Rectal smooth muscle tissue (tissue), 1 donor: ENCODE results near the gene TIMM50.

Source experiments
- H3K27ac ChIP-seq: one replicate; pipeline ENCODE4 v1.7.0; 2013; ENCODE audit warnings: low read depth, low read length, inconsistent platforms
- H3K27me3 ChIP-seq: one replicate; pipeline ENCODE4 v1.7.0; 2013; ENCODE audit warnings: low read length; ENCODE audit not compliant: control insufficient read depth, insufficient read depth
- H3K36me3 ChIP-seq: one replicate; pipeline ENCODE4 v1.7.0; 2013; ENCODE audit warnings: low read length; ENCODE audit not compliant: control insufficient read depth, insufficient read depth
- H3K4me1 ChIP-seq: one replicate; pipeline ENCODE4 v1.7.0; 2013; ENCODE audit warnings: low read length; ENCODE audit not compliant: control insufficient read depth, insufficient read depth
- H3K4me3 ChIP-seq: one replicate; pipeline ENCODE4 v1.7.0; 2013; ENCODE audit warnings: low read length
- H3K9ac ChIP-seq: one replicate; pipeline ENCODE4 v1.7.0; 2013; ENCODE audit warnings: low read length

TIMM50 gene

DNA sequence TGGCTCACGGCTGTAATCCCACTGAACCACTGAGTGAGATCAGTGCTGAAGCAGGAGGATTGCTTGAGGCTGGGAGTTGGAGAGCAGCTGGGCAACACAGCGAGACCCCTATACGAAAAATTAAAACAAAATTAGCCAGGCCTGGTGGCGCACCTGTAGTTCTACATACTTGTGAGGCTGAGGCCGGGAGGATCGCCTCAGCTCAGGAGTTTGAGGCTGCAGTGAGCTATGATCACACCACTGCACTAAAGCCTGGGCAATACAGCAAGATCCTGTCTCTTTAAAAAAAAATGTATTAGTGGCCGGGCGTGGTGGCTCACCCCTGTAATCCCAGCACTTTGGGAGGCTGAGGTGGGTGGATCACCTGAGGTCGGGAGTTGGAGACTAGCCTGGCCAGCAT is 28.0 kb downstream of the TIMM50 start:
- Histone ChIP-seq H3K27ac (no peak overlapping the region), H3K27me3 (peaks cover 32% of the 10 kb centered on the region), H3K36me3 (no peaks in the 10 kb centered on the region), H3K4me3 (no peak overlapping the region), H3K4me1 (no peaks in the 10 kb centered on the region), H3K9ac (no peak overlapping the region)

DNA sequence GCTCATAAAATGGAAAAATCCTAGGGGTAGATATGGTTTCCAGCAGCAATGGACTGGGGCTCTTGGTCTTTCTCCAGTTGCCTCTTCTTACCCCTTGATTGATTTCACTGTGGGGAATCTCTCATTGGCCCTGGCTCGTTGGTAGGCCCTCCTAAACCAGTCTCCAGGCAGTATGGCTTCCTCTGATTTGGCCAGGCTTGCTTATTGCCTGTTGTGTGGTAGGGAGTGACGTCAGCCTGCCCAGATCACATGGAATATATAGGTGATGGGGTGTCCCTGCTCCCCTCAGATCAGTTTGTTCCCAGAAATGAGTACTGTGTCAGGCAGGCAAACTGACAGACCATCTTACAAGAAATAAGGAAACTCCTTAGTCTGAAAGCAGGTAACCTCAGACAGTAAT is 28.6 kb downstream of the TIMM50 start:
- Histone ChIP-seq H3K36me3 (no peaks in the 10 kb centered on the region), H3K27me3 (peaks cover 29% of the 10 kb centered on the region), H3K4me3 (no peak overlapping the region), H3K4me1 (no peaks in the 10 kb centered on the region), H3K27ac (no peak overlapping the region), H3K9ac (no peak overlapping the region)

DNA sequence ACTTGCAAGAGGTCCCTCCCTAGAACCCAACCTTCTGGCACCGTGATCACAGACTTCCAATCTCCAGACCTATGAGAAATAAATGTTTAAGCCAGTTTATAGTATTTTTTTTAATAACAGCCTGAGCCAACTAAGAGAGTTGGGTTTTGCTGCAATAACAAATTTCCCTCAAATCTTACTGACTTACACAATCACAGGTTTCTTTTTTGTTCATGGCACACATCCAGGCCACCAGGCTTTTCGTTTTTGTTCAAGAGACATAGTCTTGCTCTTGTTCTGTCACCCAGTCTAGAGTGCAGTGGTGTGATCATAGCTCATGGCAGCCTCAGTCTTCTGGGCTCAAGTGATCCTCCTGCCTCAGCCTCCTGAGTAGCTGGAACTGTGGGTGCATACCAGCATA is 32.4 kb downstream of the TIMM50 start:
- Histone ChIP-seq H3K36me3 (no peaks in the 10 kb centered on the region), H3K27me3 (peaks cover 36% of the 10 kb centered on the region), H3K27ac (no peak overlapping the region), H3K4me1 (peaks cover 4% of the 10 kb centered on the region), H3K9ac (no peak overlapping the region), H3K4me3 (no peak overlapping the region)

DNA sequence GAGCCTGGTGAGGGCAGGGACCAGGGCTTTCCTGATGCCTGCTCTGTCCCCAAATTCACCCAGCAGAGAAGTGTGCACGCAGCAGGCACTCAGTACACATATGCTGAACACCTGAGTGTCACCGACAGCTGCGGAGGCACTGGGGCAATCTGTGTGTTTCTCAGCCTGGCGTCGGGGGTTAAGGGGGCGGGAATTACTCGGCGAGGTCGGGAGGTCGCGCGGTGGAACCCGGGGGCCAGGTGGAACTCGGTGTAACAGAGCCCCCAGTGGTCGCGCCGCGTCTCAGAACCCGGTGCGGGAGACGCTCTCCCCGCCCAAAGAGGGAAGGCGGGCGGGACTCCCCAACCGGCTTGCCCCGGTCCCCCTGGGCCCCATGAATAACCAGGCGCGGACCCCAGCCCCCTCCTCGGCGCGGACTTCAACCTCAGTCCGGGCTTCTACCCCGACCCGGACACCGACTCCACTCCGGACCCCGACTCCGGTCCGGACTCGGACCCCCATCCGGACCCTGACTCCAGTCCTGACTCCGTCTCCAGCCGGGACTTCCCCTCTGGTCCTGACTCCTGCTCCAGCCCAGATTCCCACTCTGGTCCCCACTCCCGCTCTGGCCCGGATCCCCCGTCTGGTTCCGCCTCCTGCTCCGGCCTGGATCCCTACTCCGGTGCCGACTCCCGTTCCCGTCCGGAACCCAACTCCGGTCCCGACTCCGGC is 34.4 kb downstream of the TIMM50 start, which contains the start of gene SELENOV:
SELENOV (plus strand) TSS at position 300 of the 711 bp plus-strand sequence; CDS start at position 374, 74 bp downstream.
- Histone ChIP-seq H3K9ac (no peak within 1 kb of the TSS), H3K36me3 (no peaks in the 10 kb centered on the region), H3K27ac (no peak within 1 kb of the TSS), H3K4me1 (peaks cover 4% of the 10 kb centered on the region), H3K4me3 (peak within 1 kb of the TSS; percentile 44), H3K27me3 (peaks cover 28% of the 10 kb centered on the region)

- H3K9ac ChIP-seq, result no peak overlapping the region
- H3K4me1 ChIP-seq, result peaks cover 4% of the 10 kb centered on the region
- H3K27ac ChIP-seq, result no peak overlapping the region
- peak overlapping the region; percentile 44 for H3K4me3 ChIP-seq
- peaks cover 28% of the 10 kb centered on the region for H3K27me3 ChIP-seq
- H3K36me3 ChIP-seq, result no peaks in the 10 kb centered on the region
Measured at GRCh38 chr19:39515551-39516191, 35.0 kb downstream of the TIMM50 start.

DNA sequence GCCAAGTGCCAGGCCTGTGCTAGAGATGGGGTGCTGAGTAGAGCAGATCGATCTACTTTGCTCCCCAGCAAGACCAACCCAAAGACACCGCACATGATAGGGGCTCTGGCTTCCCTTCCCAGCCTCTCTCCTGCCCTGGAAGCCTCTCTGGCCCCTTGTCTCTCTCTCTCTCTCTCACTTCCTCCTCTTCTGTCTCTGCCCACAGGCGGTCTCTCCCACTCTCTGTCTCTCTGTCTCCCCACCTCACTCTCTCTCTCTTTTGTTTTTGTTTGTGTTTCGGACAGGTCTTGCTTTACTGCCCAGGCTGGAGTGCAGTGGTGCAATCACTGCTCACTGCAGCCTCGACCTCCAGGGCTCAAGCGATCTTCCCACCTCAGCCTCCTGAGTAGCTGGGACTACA is 35.6 kb downstream of the TIMM50 start:
- Histone ChIP-seq H3K4me1 (peaks cover 4% of the 10 kb centered on the region), H3K36me3 (no peaks in the 10 kb centered on the region), H3K27ac (no peak overlapping the region), H3K4me3 (no peak overlapping the region), H3K9ac (no peak overlapping the region), H3K27me3 (peaks cover 28% of the 10 kb centered on the region)

DNA sequence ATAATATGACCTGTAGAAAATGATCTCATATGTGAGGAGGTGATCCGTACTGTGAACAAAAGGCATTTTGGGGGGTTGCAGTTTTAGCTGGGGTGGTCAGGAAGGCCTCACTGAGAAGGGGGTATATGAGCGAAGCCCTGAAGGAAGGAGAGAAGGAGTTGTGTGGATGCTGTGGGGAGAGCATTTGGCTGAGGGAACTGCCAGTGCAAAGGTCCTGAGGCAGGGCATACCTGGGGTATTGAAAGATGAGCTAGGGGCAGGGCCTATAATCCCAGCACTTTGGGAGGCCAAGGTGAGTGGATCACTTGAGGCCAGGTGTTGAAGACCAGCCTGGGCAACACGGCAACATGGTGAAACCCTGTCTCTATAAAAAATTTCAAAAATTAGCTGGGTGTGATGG is 36.8 kb downstream of the TIMM50 start:
- Histone ChIP-seq H3K36me3 (no peaks in the 10 kb centered on the region), H3K9ac (no peak overlapping the region), H3K4me1 (peaks cover 4% of the 10 kb centered on the region), H3K27ac (no peak overlapping the region), H3K4me3 (no peak overlapping the region), H3K27me3 (peaks cover 28% of the 10 kb centered on the region)

- Histone ChIP-seq H3K4me1 (peaks cover 4% of the 10 kb centered on the region), H3K27me3 (peaks cover 26% of the 10 kb centered on the region)
Measured at GRCh38 chr19:39518458-39518857, 37.8 kb downstream of the TIMM50 start.

DNA sequence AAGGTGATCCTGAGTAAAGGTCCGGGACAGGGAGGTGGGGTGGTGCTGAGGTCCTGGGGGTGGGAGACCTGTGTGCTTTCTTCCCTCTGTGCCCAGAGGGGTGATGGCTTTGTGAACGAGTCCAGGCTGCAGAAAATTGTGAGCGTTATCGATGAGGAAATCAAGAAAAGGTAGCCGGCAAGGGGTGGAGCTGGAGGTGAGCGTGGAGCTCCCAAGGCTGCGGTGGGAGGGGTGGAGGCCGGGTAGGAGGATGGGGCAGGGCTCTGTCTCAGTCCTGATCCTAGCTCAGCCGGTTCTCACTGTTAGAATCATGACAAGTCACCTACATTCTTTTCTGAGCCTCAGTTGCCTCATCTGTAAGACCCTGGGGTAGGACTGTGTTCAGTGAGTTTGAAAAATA is 38.3 kb downstream of the TIMM50 start:
- Histone ChIP-seq H3K36me3 (no peaks in the 10 kb centered on the region), H3K4me1 (peaks cover 4% of the 10 kb centered on the region), H3K9ac (no peak overlapping the region), H3K27me3 (peaks cover 26% of the 10 kb centered on the region), H3K27ac (no peak overlapping the region), H3K4me3 (no peak overlapping the region)

More at GRCh38 chr19:39518458-39518857, 37.8 kb downstream of the TIMM50 start:
- Histone ChIP-seq H3K27ac (no peak overlapping the region), H3K9ac (no peak overlapping the region), H3K36me3 (no peaks in the 10 kb centered on the region), H3K4me3 (no peak overlapping the region)

DNA sequence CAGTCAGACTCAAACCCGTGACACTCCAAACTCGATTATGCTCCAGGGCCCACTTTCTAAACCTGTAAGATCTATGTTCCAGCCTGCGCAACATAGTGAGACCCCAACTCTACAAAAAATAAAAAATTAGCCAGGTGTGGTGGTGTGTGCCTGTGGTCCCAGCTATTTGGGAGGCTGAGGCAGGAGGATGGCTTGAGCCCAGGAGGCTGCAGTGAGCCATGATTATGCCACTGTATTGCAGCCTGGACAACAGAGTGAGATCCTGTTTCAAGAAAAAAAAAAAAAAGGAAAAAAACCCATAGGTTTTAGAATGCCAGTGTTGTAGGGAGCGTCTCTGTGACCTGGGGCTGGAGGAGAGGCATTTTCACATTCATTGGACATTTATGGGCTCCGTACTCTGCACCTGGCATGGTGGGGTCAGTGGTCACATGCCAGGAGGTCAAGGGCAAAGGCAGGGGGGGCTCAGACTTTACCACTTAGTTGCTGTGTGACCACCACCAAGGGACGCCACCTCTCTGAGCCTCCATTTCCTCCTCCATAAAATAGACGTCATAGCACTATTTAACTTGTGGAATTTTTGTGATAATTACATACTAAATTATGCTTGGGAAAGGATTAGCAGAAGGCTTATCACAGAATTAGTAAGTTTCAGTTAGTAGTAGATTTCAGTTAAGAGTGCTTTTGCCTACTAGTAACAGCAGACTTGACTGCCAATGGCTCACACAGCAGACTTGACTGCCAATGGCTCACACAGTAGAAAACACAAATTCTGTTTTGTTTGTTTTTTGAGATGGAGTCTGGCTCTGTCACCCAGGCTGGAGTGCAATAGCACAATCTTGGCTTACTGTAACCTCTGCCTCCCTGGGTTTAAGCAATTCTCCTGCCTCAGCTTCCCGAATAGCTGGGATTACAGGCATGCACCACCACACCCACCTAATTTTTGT is 40.2 kb downstream of the TIMM50 start:
- Histone ChIP-seq H3K27me3 (peaks cover 7% of the 10 kb centered on the region), H3K9ac (no peak overlapping the region), H3K27ac (no peak overlapping the region), H3K4me3 (no peak overlapping the region), H3K4me1 (no peaks in the 10 kb centered on the region), H3K36me3 (no peaks in the 10 kb centered on the region)

GRCh38 chr19:39524495-39524894 is 43.9 kb downstream of the TIMM50 start:
- no peak overlapping the region for H3K4me3 ChIP-seq
- no peak overlapping the region for H3K27ac ChIP-seq
- no peak overlapping the region for H3K9ac ChIP-seq
- H3K27me3 ChIP-seq, result no peaks in the 10 kb centered on the region
- no peaks in the 10 kb centered on the region for H3K4me1 ChIP-seq
- no peaks in the 10 kb centered on the region for H3K36me3 ChIP-seq

DNA sequence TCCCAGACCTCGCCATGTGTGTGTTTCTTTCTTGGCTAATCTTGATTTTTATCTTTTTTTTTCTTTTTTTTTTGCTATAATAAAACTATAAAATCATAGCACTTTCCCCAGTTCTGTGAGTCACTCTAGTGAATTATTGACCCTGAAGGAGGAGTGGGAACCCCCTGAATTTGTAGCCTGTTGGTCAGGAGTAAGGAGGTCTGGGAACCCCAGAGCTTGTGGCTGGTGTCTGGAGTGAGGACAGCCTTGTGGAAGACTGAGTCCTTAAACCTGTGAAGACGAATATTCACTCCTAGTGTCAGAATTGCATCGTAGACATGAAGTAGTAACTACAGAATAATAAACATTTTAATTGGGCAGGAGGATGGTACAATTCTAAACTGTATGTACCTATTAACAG is 44.6 kb downstream of the TIMM50 start:
- Histone ChIP-seq H3K36me3 (no peaks in the 10 kb centered on the region), H3K27me3 (no peaks in the 10 kb centered on the region), H3K4me3 (no peak overlapping the region), H3K4me1 (no peaks in the 10 kb centered on the region), H3K9ac (no peak overlapping the region), H3K27ac (no peak overlapping the region)
